Measurements from ENCODE around the gene SPAG4. TPM values are rescaled to one million over a fixed set of nuclear protein-coding genes. Genes with fewer than 3 reads are reported as not detected.

The SPAG4 gene
- total RNA-seq, 1 donor from 2014 or later, result 1.2 TPM

DNA sequence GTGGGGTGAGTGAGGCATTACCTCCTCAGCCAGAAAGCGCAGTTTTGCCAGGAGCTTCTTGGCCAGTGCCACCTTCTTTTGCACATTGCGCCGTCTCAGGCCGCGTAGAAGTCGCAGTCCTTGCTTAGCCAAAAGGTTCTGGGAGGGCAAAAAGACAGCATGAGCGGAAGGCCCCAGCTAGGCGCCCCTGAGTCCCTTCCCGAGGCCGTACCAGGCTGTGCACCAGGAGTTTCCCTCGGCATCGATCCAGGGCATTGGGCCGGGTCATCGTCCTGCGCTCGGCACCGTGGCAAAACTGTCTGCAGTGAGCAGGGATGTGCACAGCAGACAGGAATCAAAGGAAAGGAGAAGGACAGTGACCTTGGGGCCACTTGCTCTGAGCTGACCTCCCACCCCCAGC lies 20.2 kb upstream of the SPAG4 start:
- Mint-ChIP-seq H3K4me1 (ENCODE audit: low read depth, unreplicated experiment) (peaks cover 4% of the 10 kb centered on the region), H3K27ac (ENCODE audit: unreplicated experiment) (no peak overlapping the region), H3K4me3 (ENCODE audit: unreplicated experiment) (no peak overlapping the region), H3K9me3 (ENCODE audit: unreplicated experiment) (peaks cover 7% of the 10 kb centered on the region), H3K36me3 (ENCODE audit: low read depth, unreplicated experiment) (peaks cover 1% of the 10 kb centered on the region), H3K27me3 (ENCODE audit: low read depth, unreplicated experiment) (peaks cover 46% of the 10 kb centered on the region)
- DNase-seq (ENCODE audit: low read depth) (no peak), FAIRE-seq (no peak)
- TF ChIP-seq EZH2 (IDR thresholded peaks at IDR 0.05; ENCODE audit: insufficient read depth, low read length), result no peak
- TF ChIP-seq, protein P1, sequence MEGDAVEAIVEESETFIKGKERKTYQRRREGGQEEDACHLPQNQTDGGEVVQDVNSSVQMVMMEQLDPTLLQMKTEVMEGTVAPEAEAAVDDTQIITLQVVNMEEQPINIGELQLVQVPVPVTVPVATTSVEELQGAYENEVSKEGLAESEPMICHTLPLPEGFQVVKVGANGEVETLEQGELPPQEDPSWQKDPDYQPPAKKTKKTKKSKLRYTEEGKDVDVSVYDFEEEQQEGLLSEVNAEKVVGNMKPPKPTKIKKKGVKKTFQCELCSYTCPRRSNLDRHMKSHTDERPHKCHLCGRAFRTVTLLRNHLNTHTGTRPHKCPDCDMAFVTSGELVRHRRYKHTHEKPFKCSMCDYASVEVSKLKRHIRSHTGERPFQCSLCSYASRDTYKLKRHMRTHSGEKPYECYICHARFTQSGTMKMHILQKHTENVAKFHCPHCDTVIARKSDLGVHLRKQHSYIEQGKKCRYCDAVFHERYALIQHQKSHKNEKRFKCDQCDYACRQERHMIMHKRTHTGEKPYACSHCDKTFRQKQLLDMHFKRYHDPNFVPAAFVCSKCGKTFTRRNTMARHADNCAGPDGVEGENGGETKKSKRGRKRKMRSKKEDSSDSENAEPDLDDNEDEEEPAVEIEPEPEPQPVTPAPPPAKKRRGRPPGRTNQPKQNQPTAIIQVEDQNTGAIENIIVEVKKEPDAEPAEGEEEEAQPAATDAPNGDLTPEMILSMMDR (IDR thresholded peaks at IDR 0.05; ENCODE audit: insufficient read depth, low read depth, low read length), result no peak
- H3K9ac ChIP-seq (ENCODE audit: low read length), result no peak overlapping the region
- no peaks in the 10 kb centered on the region for H3K79me2 ChIP-seq (ENCODE audit: insufficient read depth, low read length)
- no peak overlapping the region for H3K4me3 ChIP-seq (ENCODE audit: insufficient read depth, low read depth, low read length)
- H3K9me3 ChIP-seq (ENCODE audit: insufficient read depth, low read depth, low read length), result no peaks in the 10 kb centered on the region
- no peaks in the 10 kb centered on the region for H4K20me1 ChIP-seq (ENCODE audit: insufficient read depth, low read length)
- peaks cover 12% of the 10 kb centered on the region for H3K27me3 ChIP-seq (ENCODE audit: insufficient read depth, low read length)
- H3K4me2 ChIP-seq (ENCODE audit: low read length), result no peak overlapping the region
- no peak overlapping the region for H2AFZ ChIP-seq (ENCODE audit: low read depth, low read length)
- H3K36me3 ChIP-seq (ENCODE audit: insufficient read depth, low read length), result no peaks in the 10 kb centered on the region
- H3K27ac ChIP-seq (ENCODE audit: low read depth, low read length), result no peak overlapping the region
- H3K4me1 ChIP-seq (ENCODE audit: insufficient read depth, low read length), result no peaks in the 10 kb centered on the region

DNA sequence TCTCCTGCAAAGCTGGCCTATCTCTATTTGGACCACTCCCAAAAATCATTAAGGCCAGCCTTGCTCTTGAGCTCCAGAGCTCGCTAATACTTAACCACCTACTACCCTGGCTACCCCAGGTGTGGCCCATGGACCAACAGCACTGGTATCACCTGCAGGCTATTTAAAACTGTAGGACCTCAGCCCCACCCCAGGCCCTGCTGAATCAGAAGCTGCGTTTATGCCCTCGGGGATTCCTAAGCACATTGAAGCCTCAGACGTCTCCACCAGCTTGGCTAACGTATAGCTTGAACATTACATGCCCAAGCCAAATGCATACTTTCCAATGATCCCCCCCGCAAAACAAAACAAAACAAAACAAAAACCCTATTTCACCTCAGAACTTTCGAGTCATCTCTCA lies 19.7 kb upstream of the SPAG4 start:
- peaks cover 2% of the 10 kb centered on the region for H3K4me1 ChIP-seq (ENCODE audit: insufficient read depth, low read length)
- Mint-ChIP-seq H3K36me3 (ENCODE audit: low read depth, unreplicated experiment) (peaks cover 1% of the 10 kb centered on the region), H3K27ac (ENCODE audit: unreplicated experiment) (no peak overlapping the region), H3K4me1 (ENCODE audit: low read depth, unreplicated experiment) (peaks cover 4% of the 10 kb centered on the region), H3K27me3 (ENCODE audit: low read depth, unreplicated experiment) (peaks cover 51% of the 10 kb centered on the region), H3K9me3 (ENCODE audit: unreplicated experiment) (peaks cover 7% of the 10 kb centered on the region), H3K4me3 (ENCODE audit: unreplicated experiment) (no peak overlapping the region)
- H2AFZ ChIP-seq (ENCODE audit: low read depth, low read length), result no peak overlapping the region
- H3K9me3 ChIP-seq (ENCODE audit: insufficient read depth, low read depth, low read length), result no peaks in the 10 kb centered on the region
- DNase-seq (ENCODE audit: low read depth), result no peak
- H3K79me2 ChIP-seq (ENCODE audit: insufficient read depth, low read length), result no peaks in the 10 kb centered on the region
- no peaks in the 10 kb centered on the region for H4K20me1 ChIP-seq (ENCODE audit: insufficient read depth, low read length)
- no peak overlapping the region for H3K4me2 ChIP-seq (ENCODE audit: low read length)
- H3K4me3 ChIP-seq (ENCODE audit: insufficient read depth, low read depth, low read length), result no peak overlapping the region
- H3K27ac ChIP-seq (ENCODE audit: low read depth, low read length), result no peak overlapping the region
- no peak overlapping the region for H3K9ac ChIP-seq (ENCODE audit: low read length)
- TF ChIP-seq, protein P1 (IDR thresholded peaks at IDR 0.05; ENCODE audit: insufficient read depth, low read depth, low read length), result no peak
- TF ChIP-seq EZH2 (IDR thresholded peaks at IDR 0.05; ENCODE audit: insufficient read depth, low read length), result no peak
- H3K36me3 ChIP-seq (ENCODE audit: insufficient read depth, low read length), result no peaks in the 10 kb centered on the region
- peaks cover 16% of the 10 kb centered on the region for H3K27me3 ChIP-seq (ENCODE audit: insufficient read depth, low read length)
- no peak for FAIRE-seq

DNA sequence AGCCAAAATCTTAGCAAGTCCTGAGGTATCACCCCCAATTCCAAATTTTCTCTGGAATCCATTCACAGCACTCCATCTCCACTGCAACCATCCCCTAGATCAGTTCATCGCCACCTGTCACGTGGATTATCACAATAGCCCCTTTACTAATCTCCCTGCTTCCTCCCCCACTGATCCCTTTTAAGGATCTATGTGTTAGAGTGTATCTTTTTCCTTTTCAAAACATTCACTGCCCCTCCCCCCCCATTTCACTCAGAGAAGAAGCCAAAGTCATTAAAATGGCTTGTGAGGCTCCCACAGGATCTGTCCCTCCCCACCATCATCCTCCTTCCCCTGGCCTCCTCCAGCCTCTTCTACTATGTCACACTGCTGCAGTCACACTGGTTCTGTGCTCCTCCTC lies 18.4 kb upstream of the SPAG4 start:
- DNase-seq (ENCODE audit: low read depth) (no peak), FAIRE-seq (no peak)
- peaks cover 24% of the 10 kb centered on the region for H3K27me3 ChIP-seq (ENCODE audit: insufficient read depth, low read length)
- no peak for TF ChIP-seq EZH2 (IDR thresholded peaks at IDR 0.05; ENCODE audit: insufficient read depth, low read length)
- TF ChIP-seq, protein P1 (IDR thresholded peaks at IDR 0.05; ENCODE audit: insufficient read depth, low read depth, low read length), result no peak
- Mint-ChIP-seq H3K4me1 (ENCODE audit: low read depth, unreplicated experiment) (peaks cover 4% of the 10 kb centered on the region), H3K27me3 (ENCODE audit: low read depth, unreplicated experiment) (peaks cover 56% of the 10 kb centered on the region), H3K4me3 (ENCODE audit: unreplicated experiment) (no peak overlapping the region), H3K27ac (ENCODE audit: unreplicated experiment) (no peak overlapping the region), H3K36me3 (ENCODE audit: low read depth, unreplicated experiment) (peaks cover 1% of the 10 kb centered on the region), H3K9me3 (ENCODE audit: unreplicated experiment) (peaks cover 7% of the 10 kb centered on the region)
- H4K20me1 ChIP-seq (ENCODE audit: insufficient read depth, low read length), result no peaks in the 10 kb centered on the region
- H3K4me1 ChIP-seq (ENCODE audit: insufficient read depth, low read length), result peaks cover 11% of the 10 kb centered on the region
- no peaks in the 10 kb centered on the region for H3K36me3 ChIP-seq (ENCODE audit: insufficient read depth, low read length)
- H3K4me2 ChIP-seq (ENCODE audit: low read length), result no peak overlapping the region
- no peak overlapping the region for H2AFZ ChIP-seq (ENCODE audit: low read depth, low read length)
- no peak overlapping the region for H3K27ac ChIP-seq (ENCODE audit: low read depth, low read length)
- H3K4me3 ChIP-seq (ENCODE audit: insufficient read depth, low read depth, low read length), result no peak overlapping the region
- no peaks in the 10 kb centered on the region for H3K79me2 ChIP-seq (ENCODE audit: insufficient read depth, low read length)
- no peak overlapping the region for H3K9ac ChIP-seq (ENCODE audit: low read length)
- H3K9me3 ChIP-seq (ENCODE audit: insufficient read depth, low read depth, low read length), result no peaks in the 10 kb centered on the region

Measured in astrocyte (in vitro differentiated cells and primary cell).